Measurements from ENCODE around the gene PHETA1.
"Not testable (repeated sequence)": the region's sequence is repeated elsewhere in the genome, so short reads cannot be mapped to it uniquely, and the experiment has no call there.

Gene PHETA1

DNA sequence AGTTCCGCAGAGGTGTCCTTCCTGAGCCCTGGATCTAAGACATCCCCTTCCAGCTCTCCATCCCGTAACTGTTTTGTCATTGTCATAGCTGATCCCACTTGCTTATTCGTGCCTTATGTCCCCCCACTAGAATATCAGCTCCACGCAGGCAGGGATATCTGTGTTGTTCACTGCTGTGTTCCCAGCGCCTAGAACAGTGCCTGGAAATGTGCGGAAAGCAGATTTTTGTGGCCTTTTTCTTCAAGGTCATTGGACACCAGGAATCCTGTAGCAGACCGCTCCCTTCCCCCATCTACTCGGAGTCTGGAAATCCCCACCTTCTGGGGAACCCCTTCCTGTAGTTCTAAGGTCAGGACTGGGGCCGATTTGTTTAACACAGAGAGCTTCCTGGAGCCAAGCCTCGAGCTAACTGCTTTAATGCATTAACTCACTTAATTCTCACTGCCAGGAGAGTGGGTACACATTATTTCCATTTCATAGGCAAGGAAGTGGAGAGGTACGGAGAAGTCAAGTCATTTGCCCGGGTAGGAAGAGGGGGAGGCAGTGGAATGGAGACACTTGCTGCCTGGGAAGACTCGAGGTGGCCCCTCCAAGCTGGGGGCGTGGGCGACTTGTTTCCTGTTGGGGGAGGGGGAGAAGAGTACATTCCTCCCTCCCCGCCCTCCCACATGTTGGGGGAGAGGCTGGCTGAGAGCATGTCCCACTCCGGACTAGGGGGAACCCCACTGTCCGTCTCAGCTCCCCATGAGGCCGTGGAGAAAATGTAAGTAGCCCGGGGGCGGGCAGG is 35.7 kb upstream of the PHETA1 start:
- Histone ChIP-seq H3K4me2 (ENCODE audit: low read length) (peak overlapping the region; percentile 99), H3F3A (ENCODE audit: control insufficient read depth, insufficient read depth) (peaks cover 13% of the 10 kb centered on the region; the same call in 1 of the 2 replicates), H3K9me3 (ENCODE audit: control insufficient read depth, insufficient read depth, low read length) (no peaks in the 10 kb centered on the region), H3K9me2 (replicated peaks; ENCODE audit: control insufficient read depth, low read length) (no peaks in the 10 kb centered on the region), H3K4me1 (ENCODE audit: control insufficient read depth, low read length) (peaks cover 63% of the 10 kb centered on the region), H3K27me3 (ENCODE audit: control insufficient read depth, low read length) (no peaks in the 10 kb centered on the region), H3K79me2 (ENCODE audit: control insufficient read depth, low read length) (peaks cover 36% of the 10 kb centered on the region), H3K4me3 (ENCODE audit: low read length) (peak overlapping the region; percentile 91), H3K27ac (ENCODE audit: low read depth, low read length) (peak overlapping the region; percentile 87), H4K20me1 (ENCODE audit: control insufficient read depth, insufficient read depth, low read depth, low read length) (peaks cover 23% of the 10 kb centered on the region), H3K36me3 (ENCODE audit: control insufficient read depth, low read length) (peaks cover 8% of the 10 kb centered on the region; the same call in 1 of the 2 replicates)
- no peak for TF ChIP-seq EZH2phosphoT487 (IDR thresholded peaks at IDR 0.05; ENCODE audit: borderline replicate concordance, low read length)
- TF ChIP-seq, protein P1, sequence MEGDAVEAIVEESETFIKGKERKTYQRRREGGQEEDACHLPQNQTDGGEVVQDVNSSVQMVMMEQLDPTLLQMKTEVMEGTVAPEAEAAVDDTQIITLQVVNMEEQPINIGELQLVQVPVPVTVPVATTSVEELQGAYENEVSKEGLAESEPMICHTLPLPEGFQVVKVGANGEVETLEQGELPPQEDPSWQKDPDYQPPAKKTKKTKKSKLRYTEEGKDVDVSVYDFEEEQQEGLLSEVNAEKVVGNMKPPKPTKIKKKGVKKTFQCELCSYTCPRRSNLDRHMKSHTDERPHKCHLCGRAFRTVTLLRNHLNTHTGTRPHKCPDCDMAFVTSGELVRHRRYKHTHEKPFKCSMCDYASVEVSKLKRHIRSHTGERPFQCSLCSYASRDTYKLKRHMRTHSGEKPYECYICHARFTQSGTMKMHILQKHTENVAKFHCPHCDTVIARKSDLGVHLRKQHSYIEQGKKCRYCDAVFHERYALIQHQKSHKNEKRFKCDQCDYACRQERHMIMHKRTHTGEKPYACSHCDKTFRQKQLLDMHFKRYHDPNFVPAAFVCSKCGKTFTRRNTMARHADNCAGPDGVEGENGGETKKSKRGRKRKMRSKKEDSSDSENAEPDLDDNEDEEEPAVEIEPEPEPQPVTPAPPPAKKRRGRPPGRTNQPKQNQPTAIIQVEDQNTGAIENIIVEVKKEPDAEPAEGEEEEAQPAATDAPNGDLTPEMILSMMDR (IDR thresholded peaks at IDR 0.05; ENCODE audit: low read depth, low read length, poor library complexity, severe bottlenecking) = no peak

DNA sequence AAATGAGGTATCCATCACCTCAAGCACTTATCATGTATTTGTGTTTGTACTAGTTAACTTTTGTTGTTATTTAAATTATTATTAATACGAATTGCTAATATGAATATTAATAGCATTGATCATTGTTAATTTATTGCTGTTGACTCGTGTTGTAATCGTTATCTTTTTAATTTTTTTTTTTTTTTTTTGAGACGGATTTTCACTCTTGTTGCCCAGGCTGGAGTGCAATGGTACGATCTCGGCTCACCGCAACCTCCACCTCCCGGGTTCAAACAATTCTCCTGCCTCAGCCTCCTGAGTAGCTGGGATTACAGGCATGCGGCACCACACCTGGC is 33.6 kb upstream of the PHETA1 start:
- not testable (repeated sequence) for H3K4me2 ChIP-seq (ENCODE audit: low read length); H3K9me3 ChIP-seq (ENCODE audit: control insufficient read depth, insufficient read depth, low read length); H3K27ac ChIP-seq (ENCODE audit: low read depth, low read length)

DNA sequence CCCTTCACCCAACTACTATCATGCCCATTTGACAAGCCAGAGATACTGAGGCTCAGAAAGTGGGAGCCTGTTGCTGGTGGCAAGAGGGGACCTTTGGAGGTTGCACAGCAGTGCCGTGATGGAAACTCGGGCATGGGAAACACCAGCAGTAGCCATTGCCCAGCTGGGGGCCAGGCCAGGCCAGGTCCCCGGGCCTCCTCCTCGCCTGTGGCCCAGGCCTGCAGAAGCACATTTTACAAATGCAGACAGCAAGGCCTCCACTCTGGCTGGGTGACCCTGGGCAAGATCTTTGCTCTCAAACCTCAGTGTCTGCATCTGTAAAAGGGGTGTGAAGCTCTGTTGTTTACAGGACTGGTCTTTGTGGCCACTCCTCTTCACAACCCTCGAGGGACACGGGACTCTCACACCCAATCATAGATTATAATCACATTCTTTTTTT is 32.3 kb upstream of the PHETA1 start:
- no peak for TF ChIP-seq EZH2phosphoT487 (IDR thresholded peaks at IDR 0.05; ENCODE audit: borderline replicate concordance, low read length)
- TF ChIP-seq, protein P1 (IDR thresholded peaks at IDR 0.05; ENCODE audit: low read depth, low read length, poor library complexity, severe bottlenecking) = no peak
- Histone ChIP-seq H4K20me1 (ENCODE audit: control insufficient read depth, insufficient read depth, low read depth, low read length) (no peaks in the 10 kb centered on the region), H3K27ac (ENCODE audit: low read depth, low read length) (no peak overlapping the region), H3K4me3 (ENCODE audit: low read length) (no peak overlapping the region), H3K36me3 (ENCODE audit: control insufficient read depth, low read length) (peaks cover 1% of the 10 kb centered on the region; the same call in 1 of the 2 replicates), H3K27me3 (ENCODE audit: control insufficient read depth, low read length) (no peaks in the 10 kb centered on the region), H3K79me2 (ENCODE audit: control insufficient read depth, low read length) (peaks cover 2% of the 10 kb centered on the region), H3K9me3 (ENCODE audit: control insufficient read depth, insufficient read depth, low read length) (no peaks in the 10 kb centered on the region), H3K9me2 (replicated peaks; ENCODE audit: control insufficient read depth, low read length) (no peaks in the 10 kb centered on the region), H3F3A (ENCODE audit: control insufficient read depth, insufficient read depth) (peaks cover 13% of the 10 kb centered on the region), H3K4me1 (ENCODE audit: control insufficient read depth, low read length) (peaks cover 46% of the 10 kb centered on the region), H3K4me2 (ENCODE audit: low read length) (no peak overlapping the region)

More for the DNA sequence above, 33.6 kb upstream of the PHETA1 start:
- H3K36me3 ChIP-seq (ENCODE audit: control insufficient read depth, low read length); H3K27me3 ChIP-seq (ENCODE audit: control insufficient read depth, low read length); H3K9me2 ChIP-seq (replicated peaks; ENCODE audit: control insufficient read depth, low read length); H4K20me1 ChIP-seq (ENCODE audit: control insufficient read depth, insufficient read depth, low read depth, low read length); H3K4me3 ChIP-seq (ENCODE audit: low read length): not testable (repeated sequence)
- H3K79me2 ChIP-seq (ENCODE audit: control insufficient read depth, low read length) = peaks cover 15% of the 10 kb centered on the region
- H3F3A ChIP-seq (ENCODE audit: control insufficient read depth, insufficient read depth) = peaks cover 16% of the 10 kb centered on the region
- H3K4me1 ChIP-seq (ENCODE audit: control insufficient read depth, low read length) = peaks cover 49% of the 10 kb centered on the region

DNA sequence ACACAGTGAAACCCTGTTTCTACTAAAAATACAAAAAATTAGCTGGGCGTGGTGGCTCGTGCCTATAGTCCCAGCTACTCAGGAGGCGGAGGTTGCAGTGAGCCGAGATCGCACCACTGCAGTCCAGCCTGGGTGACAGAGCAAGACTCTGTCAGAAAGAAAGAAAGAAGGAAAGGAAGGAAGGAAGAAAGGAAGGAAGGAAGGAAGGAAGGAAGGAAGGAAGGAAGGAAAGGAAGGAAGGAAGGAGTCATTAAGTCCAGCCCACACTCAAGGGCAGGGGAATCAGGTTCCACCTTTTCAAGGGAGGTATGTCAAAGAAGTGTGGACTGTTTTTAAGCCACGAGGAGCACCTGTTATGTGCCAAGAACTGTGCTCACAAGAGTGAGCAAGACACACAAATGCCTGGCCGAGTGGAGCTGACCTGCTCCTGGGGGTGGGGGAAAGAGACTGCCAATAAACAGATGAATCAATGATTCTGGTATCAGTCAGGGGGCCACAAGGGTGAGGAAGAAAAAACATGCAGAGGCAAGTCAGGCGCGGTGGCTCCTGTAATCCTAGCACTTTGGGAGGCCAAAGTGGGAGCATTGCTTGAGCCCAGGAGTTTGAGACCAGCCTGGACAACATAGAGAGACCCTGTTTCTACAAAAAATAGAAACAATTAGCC is 31.0 kb upstream of the PHETA1 start:
- H3K27me3 ChIP-seq (ENCODE audit: control insufficient read depth, low read length); H3K4me3 ChIP-seq (ENCODE audit: low read length); H3K79me2 ChIP-seq (ENCODE audit: control insufficient read depth, low read length); H4K20me1 ChIP-seq (ENCODE audit: control insufficient read depth, insufficient read depth, low read depth, low read length); H3K27ac ChIP-seq (ENCODE audit: low read depth, low read length); H3K36me3 ChIP-seq (ENCODE audit: control insufficient read depth, low read length); H3K9me2 ChIP-seq (replicated peaks; ENCODE audit: control insufficient read depth, low read length); H3K9me3 ChIP-seq (ENCODE audit: control insufficient read depth, insufficient read depth, low read length): not testable (repeated sequence)
- peaks cover 42% of the 10 kb centered on the region for H3K4me1 ChIP-seq (ENCODE audit: control insufficient read depth, low read length)
- H3F3A ChIP-seq (ENCODE audit: control insufficient read depth, insufficient read depth) = peaks cover 13% of the 10 kb centered on the region
- peak overlapping the region; percentile 9; the same call in 1 of the 2 replicates for H3K4me2 ChIP-seq (ENCODE audit: low read length)
